GM12873 (cell line): ENCODE results near the gene PCSK6.

Experiments used
- TF ChIP-seq, protein P1 (sequence below): IDR thresholded peaks from 2 replicates; pipeline ENCODE4 v1.5.1; 2012; ENCODE audit warnings: low read depth, mild to moderate bottlenecking, moderate library complexity, low read length, control low read depth; ENCODE audit not compliant: insufficient read depth; ENCODE audit errors: missing control alignments

Gene PCSK6

DNA sequence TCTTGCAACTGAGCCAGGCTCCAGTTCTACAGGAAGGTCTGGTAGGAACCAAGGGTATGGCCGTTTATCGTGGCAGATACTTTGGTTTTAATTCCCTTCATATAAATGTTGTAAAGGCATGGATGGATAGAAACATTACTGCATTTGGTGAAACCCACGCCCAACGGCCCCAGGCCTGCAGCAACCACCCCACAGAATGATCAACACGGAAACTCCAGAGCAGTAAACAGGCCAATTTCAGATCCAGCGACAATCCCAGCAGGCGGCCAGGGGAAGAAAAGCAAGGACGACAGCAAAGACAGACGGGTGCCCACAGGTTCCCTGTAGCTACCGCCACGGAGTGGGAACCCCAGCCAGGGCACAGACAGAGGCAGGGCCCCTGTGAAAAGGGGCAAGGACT lies 32.6 kb upstream of the PCSK6 start:
- TF ChIP-seq, protein P1, sequence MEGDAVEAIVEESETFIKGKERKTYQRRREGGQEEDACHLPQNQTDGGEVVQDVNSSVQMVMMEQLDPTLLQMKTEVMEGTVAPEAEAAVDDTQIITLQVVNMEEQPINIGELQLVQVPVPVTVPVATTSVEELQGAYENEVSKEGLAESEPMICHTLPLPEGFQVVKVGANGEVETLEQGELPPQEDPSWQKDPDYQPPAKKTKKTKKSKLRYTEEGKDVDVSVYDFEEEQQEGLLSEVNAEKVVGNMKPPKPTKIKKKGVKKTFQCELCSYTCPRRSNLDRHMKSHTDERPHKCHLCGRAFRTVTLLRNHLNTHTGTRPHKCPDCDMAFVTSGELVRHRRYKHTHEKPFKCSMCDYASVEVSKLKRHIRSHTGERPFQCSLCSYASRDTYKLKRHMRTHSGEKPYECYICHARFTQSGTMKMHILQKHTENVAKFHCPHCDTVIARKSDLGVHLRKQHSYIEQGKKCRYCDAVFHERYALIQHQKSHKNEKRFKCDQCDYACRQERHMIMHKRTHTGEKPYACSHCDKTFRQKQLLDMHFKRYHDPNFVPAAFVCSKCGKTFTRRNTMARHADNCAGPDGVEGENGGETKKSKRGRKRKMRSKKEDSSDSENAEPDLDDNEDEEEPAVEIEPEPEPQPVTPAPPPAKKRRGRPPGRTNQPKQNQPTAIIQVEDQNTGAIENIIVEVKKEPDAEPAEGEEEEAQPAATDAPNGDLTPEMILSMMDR = no peak

DNA sequence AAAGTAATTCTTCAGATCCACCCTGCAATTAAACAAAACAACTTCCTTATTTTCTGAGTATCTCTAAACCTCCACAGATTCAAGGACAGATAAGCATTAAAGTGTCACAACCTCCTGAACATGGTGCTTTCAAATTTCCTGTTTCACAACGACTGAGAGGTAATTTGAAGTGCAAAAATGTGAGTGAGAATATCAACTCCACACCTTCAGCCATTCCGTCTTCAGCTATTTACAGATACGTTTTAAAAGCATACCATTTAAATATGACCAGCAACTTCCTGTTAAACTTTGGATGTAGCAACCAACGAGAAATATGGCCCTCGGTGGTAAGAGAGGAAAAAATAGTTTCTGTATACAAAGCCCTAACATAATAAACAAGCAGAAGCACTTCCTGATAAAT lies 32.1 kb upstream of the PCSK6 start:
- TF ChIP-seq, protein P1 = no peak

DNA sequence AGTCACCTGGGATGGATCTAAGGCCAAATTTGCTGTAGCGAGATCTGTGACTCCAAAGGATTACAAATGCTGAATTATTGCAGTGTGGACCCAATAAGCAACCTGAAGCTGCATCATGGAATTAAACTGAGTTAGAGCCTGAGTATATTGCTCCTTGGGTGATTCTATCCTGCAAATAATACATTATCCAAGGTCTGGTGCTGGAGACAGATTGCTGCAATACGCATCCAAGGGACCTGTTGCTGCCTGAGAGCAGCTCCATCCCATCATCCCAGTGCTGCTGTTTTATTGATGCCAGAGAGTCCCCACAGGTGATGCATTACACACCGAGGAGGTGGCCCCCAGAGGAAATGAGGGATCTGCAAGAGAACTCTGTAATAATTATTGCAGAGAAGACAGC lies 31.6 kb upstream of the PCSK6 start:
- TF ChIP-seq, protein P1 = no peak

DNA sequence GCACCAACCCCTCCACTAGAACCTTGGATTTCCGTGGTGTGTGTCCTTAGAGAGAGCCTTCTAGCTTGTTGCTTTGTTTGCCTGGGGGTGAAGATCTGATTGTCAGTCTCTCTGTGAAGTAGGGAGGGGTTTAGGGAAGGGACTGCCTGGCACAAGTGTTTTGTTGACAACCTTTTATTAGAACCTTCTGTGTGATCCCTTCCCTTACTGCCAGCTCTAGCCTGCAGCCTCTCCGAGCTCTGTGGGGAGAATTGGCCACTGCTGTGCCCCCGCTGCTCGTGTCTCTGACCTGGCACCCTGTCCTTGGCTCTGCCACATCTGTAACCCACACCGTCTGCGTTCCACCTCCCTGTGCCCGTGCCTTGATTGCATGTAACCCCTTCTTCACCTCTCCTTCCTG lies 30.9 kb upstream of the PCSK6 start:
- TF ChIP-seq, protein P1 = no peak

DNA sequence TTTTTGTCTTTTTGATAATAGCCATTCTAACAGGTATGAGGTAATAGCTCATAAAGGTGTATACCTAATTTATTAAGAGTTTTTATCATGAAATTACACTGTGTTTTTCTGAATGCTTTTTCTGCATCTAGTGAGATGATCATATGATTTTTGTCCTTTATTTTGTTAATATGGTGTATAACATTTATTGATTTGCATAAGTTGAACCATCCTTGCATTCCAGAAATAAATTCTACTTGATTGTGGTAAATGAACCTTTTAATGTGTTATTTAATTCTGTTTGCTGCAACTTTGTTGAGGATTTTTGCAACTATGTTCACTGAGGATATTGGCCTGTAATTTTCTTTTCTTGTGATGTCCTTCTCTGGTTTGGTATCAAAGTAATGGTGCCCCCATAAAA lies 28.0 kb upstream of the PCSK6 start:
- TF ChIP-seq, protein P1 = no peak

DNA sequence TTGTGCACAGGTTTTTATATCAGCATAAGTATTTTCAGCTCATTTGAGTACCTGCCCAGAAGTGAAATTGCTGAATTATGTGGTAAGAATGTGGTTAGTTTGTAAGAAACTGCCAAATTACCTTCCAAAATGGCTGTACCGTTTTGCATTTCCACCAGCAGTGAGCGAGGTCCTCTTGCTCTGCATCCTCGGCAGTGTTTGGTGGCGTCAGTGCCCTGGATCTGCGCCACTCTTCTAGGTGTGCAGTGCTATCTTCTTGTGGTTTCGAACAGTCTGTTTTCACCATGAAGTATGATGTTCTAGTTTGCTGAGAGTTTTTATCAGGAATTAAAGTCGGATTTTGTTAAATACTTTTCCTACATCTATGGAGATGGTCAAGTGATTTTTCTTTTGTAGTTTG lies 24.8 kb upstream of the PCSK6 start:
- TF ChIP-seq, protein P1 = no peak

DNA sequence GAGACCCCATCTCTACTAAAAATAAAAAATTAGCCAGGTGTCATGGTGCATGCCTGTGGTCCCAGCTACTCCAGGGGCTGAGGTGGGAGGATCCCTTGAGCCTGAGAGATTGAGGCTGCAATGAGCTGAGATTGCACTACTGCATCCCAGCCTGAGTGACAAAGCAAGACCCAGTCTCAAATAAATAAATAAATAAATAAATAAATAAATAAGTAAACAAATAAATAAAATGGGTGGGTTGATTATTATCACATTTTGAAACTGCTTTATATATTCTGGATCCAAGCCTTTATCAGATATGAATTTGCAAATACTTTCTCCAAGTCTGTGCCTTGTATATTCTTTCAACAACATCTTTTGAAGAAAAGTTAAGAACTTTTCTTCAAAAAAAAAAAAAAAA lies 22.2 kb upstream of the PCSK6 start:
- TF ChIP-seq, protein P1 = no peak
